ENCODE results near the gene HLA-DOB.

- no peak for TF ChIP-seq CTCF (IDR thresholded peaks at IDR 0.05)
- no peak for TF ChIP-seq POLR2A (IDR thresholded peaks at IDR 0.05)
Observed at GRCh38 chr6:32818867-32819266, 2.1 kb upstream of the HLA-DOB start.

Data from heart left ventricle (tissue), 13 donors.